Parathyroid adenoma (tissue), 2 donors: Measurements from ENCODE around the gene MAGEA10.

ENCODE experiments used
- H2AFZ ChIP-seq: fragments of 300-600 bp; sonication (generic); one replicate; pipeline ENCODE4 v1.7.0; 2017; ENCODE audit warnings: antibody characterized with exemption, mild to moderate bottlenecking
- H3K27ac ChIP-seq: fragments of 300-600 bp; sonication (generic); one replicate; pipeline ENCODE4 v1.7.0; 2017
- H3K27me3 ChIP-seq: fragments of 300-600 bp; sonication (generic); one replicate; pipeline ENCODE4 v1.7.0; 2017; ENCODE audit warnings: low read length; ENCODE audit not compliant: control insufficient read depth, insufficient read depth
- H3K36me3 ChIP-seq: fragments of 300-600 bp; sonication (generic); one replicate; pipeline ENCODE4 v1.7.0; 2017; ENCODE audit warnings: low read length; ENCODE audit not compliant: control insufficient read depth, insufficient read depth
- H3K4me1 ChIP-seq: fragments of 300-600 bp; sonication (generic); one replicate; pipeline ENCODE4 v1.7.0; 2017; ENCODE audit warnings: control low read depth
- H3K4me2 ChIP-seq: fragments of 300-600 bp; sonication (generic); one replicate; pipeline ENCODE4 v1.7.0; 2017; ENCODE audit warnings: low read length
- H3K4me3 ChIP-seq: fragments of 300-600 bp; sonication (generic); one replicate; pipeline ENCODE4 v1.7.0; 2017; ENCODE audit warnings: low read depth, low read length
- H3K79me2 ChIP-seq: fragments of 300-600 bp; sonication (generic); one replicate; pipeline ENCODE4 v1.7.0; 2017; ENCODE audit warnings: control low read depth
- H3K9ac ChIP-seq: fragments of 300-600 bp; sonication (generic); one replicate; pipeline ENCODE4 v1.7.0; 2017; ENCODE audit warnings: mild to moderate bottlenecking
- H3K9me3 ChIP-seq: fragments of 300-600 bp; sonication (generic); one replicate; pipeline ENCODE4 v1.7.0; 2017; ENCODE audit warnings: low read length; ENCODE audit not compliant: control insufficient read depth
- CTCF ChIP-seq: fragments of 300-600 bp; sonication (generic); IDR thresholded peaks from one replicate; pipeline ENCODE4 v1.7.0; 2017; ENCODE audit warnings: antibody characterized with exemption, mild to moderate bottlenecking
- donor health status: primary hyperparathyroidism.

Gene MAGEA10

DNA sequence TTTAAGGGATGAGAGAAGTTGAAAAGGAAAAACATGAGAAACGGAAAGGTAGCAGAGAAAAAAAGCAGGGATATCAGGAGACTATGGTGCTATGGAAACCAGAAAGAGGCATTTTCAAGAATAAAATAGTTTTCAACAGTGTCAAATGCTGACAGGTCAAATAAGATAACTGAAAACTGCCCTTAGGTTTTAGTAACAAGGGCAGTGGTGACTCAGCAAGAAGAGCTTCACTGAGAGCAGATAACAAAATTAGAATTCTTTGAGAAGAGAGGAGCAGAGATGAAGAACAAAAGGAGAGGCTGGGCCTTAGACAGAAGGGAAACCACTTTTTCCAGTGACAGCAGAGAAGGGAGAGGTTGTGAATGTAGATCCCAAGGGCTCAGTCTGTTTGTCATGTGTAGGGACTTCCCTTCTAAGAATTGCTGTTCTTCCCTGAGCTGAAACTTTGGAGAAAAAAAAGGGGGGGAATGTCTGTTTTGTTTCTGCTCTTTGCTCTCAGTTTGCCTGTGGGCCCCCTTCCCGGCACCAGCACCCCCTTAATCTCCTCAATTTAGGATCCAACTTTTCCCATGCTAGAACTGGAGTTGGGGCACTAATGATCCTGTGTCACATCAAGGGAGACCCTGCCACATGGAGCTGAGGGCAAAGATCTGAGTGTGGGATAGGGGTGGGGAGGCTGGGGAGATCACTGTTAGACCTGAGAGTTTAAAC lies 26.8 kb upstream of the MAGEA10 start:
- no peak for TF ChIP-seq CTCF
- Histone ChIP-seq H3K27me3 (no peaks in the 10 kb centered on the region), H3K4me2 (no peak overlapping the region), H2AFZ (no peak overlapping the region), H3K36me3 (no peaks in the 10 kb centered on the region), H3K9ac (no peak overlapping the region), H3K27ac (no peak overlapping the region), H3K9me3 (no peaks in the 10 kb centered on the region), H3K4me3 (no peak overlapping the region), H3K4me1 (no peaks in the 10 kb centered on the region), H3K79me2 (no peaks in the 10 kb centered on the region)

DNA sequence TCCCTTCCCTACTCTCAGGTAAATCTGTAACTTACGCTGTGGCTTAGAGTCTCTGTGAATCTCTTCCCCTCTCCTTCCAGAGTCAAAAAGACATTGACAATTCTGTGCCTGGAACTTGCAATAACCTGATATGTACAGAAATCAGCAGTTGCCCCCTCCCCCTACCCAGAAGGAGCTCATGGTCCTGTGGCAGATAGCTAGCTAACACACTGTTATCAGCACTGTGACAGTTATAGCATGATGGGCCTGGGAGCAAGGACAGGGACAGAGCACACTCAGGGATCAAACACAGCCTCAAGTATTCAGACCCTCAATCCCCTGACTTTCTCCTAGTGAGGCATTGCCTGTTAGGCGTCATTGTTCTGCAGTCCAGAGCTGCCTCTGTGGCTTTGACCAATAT lies 18.7 kb upstream of the MAGEA10 start:
- H3K4me3 ChIP-seq = no peak overlapping the region
- no peak overlapping the region for H2AFZ ChIP-seq
- H3K27me3 ChIP-seq = no peaks in the 10 kb centered on the region
- no peak overlapping the region for H3K4me2 ChIP-seq
- TF ChIP-seq CTCF = no peak
- H3K4me1 ChIP-seq = no peaks in the 10 kb centered on the region
- H3K79me2 ChIP-seq = no peaks in the 10 kb centered on the region
- no peak overlapping the region for H3K27ac ChIP-seq
- no peaks in the 10 kb centered on the region for H3K9me3 ChIP-seq
- no peak overlapping the region for H3K9ac ChIP-seq
- no peaks in the 10 kb centered on the region for H3K36me3 ChIP-seq

GRCh38 chrX:152155766-152156310 lies 17.5 kb upstream of the MAGEA10 start:
- Histone ChIP-seq H3K9ac (no peak overlapping the region), H3K27ac (no peak overlapping the region), H3K27me3 (no peaks in the 10 kb centered on the region), H3K4me2 (no peak overlapping the region), H3K9me3 (no peaks in the 10 kb centered on the region), H3K36me3 (no peaks in the 10 kb centered on the region), H3K4me3 (no peak overlapping the region), H3K4me1 (no peaks in the 10 kb centered on the region), H3K79me2 (no peaks in the 10 kb centered on the region), H2AFZ (no peak overlapping the region)
- TF ChIP-seq CTCF = no peak

DNA sequence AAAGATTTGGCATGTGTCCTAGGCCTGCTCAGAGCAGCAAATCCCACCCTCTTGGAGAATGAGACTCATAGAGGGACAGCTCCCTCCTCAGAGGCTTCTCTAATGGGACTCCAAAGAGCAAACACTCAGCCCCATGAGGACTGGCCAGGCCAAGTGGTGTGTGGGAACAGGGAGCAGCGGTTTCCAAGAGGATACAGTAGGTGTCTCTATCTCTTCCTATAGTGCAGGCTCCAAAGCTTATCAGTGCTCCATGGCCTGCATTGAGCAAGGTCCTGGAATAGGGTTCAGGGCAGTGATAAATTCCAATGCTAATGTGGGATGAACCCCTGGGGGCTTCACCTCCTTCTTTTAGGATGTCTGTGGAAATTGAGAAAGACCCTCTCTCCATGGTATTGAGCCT lies 15.7 kb upstream of the MAGEA10 start:
- TF ChIP-seq CTCF = no peak
- no peak overlapping the region for H3K4me3 ChIP-seq

GRCh38 chrX:152151256-152151655 lies 12.9 kb upstream of the MAGEA10 start:
- H3K9ac ChIP-seq = no peak overlapping the region

More for the DNA sequence above, 15.7 kb upstream of the MAGEA10 start:
- H3K4me1 ChIP-seq = no peaks in the 10 kb centered on the region
- no peak overlapping the region for H3K4me2 ChIP-seq
- H3K27ac ChIP-seq = no peak overlapping the region
- H3K27me3 ChIP-seq = no peaks in the 10 kb centered on the region
- H3K36me3 ChIP-seq = no peaks in the 10 kb centered on the region
- no peak overlapping the region for H2AFZ ChIP-seq
- no peaks in the 10 kb centered on the region for H3K79me2 ChIP-seq
- no peak overlapping the region for H3K9ac ChIP-seq
- H3K9me3 ChIP-seq = no peaks in the 10 kb centered on the region

More at GRCh38 chrX:152151256-152151655, 12.9 kb upstream of the MAGEA10 start:
- Histone ChIP-seq H3K36me3 (no peaks in the 10 kb centered on the region), H3K4me2 (no peak overlapping the region), H3K4me3 (no peak overlapping the region), H3K4me1 (no peaks in the 10 kb centered on the region), H3K79me2 (no peaks in the 10 kb centered on the region), H2AFZ (no peak overlapping the region), H3K9me3 (no peaks in the 10 kb centered on the region), H3K27me3 (no peaks in the 10 kb centered on the region), H3K27ac (no peak overlapping the region)
- TF ChIP-seq CTCF = no peak
